ENCODE measurements around the gene GDE1.

GDE1 gene

GRCh38 chr16:19490619-19491018 lies 31.3 kb downstream of the GDE1 start:
- TF ChIP-seq FOXP2 (optimal IDR thresholded peaks at IDR 0.05; ENCODE audit: borderline replicate concordance, extremely low read depth, extremely low read length, insufficient read depth) (no peak), TAF1 (IDR thresholded peaks at IDR 0.05; ENCODE audit: borderline replicate concordance, insufficient read depth, low read length) (no peak)

GRCh38 chr16:19488213-19488640 lies 33.7 kb downstream of the GDE1 start:
- TF ChIP-seq TAF1 (IDR thresholded peaks at IDR 0.05; ENCODE audit: borderline replicate concordance, insufficient read depth, low read length) (no peak), SIN3A (IDR thresholded peaks at IDR 0.05; ENCODE audit: borderline replicate concordance, insufficient read depth, low read length) (no peak), POLR2AphosphoS5 (IDR thresholded peaks at IDR 0.05; ENCODE audit: low read depth, low read length) (no peak), FOXP2 (optimal IDR thresholded peaks at IDR 0.05; ENCODE audit: borderline replicate concordance, extremely low read depth, extremely low read length, insufficient read depth) (no peak), REST (IDR thresholded peaks at IDR 0.05; ENCODE audit: insufficient read depth in 1 of 2, low read depth in 2 of 2, low read length in 2 of 2) (no peak)

GRCh38 chr16:19486750-19487325 lies 35.1 kb downstream of the GDE1 start:
- TF ChIP-seq TAF1 (IDR thresholded peaks at IDR 0.05; ENCODE audit: borderline replicate concordance, insufficient read depth, low read length) = no peak

GRCh38 chr16:19486051-19486450 lies 35.8 kb downstream of the GDE1 start:
- TF ChIP-seq POLR2AphosphoS5 (IDR thresholded peaks at IDR 0.05; ENCODE audit: low read depth, low read length) = no peak
- TF ChIP-seq TAF1 (IDR thresholded peaks at IDR 0.05; ENCODE audit: borderline replicate concordance, insufficient read depth, low read length) = no peak
- no peak for TF ChIP-seq REST (IDR thresholded peaks at IDR 0.05; ENCODE audit: insufficient read depth in 1 of 2, low read depth in 2 of 2, low read length in 2 of 2)
- no peak for TF ChIP-seq SIN3A (IDR thresholded peaks at IDR 0.05; ENCODE audit: borderline replicate concordance, insufficient read depth, low read length)
- no peak for TF ChIP-seq FOXP2 (optimal IDR thresholded peaks at IDR 0.05; ENCODE audit: borderline replicate concordance, extremely low read depth, extremely low read length, insufficient read depth)

- TF ChIP-seq FOXP2 (optimal IDR thresholded peaks at IDR 0.05; ENCODE audit: borderline replicate concordance, extremely low read depth, extremely low read length, insufficient read depth) (no peak), REST (IDR thresholded peaks at IDR 0.05; ENCODE audit: insufficient read depth in 1 of 2, low read depth in 2 of 2, low read length in 2 of 2) (no peak), TAF1 (IDR thresholded peaks at IDR 0.05; ENCODE audit: borderline replicate concordance, insufficient read depth, low read length) (no peak), SIN3A (IDR thresholded peaks at IDR 0.05; ENCODE audit: borderline replicate concordance, insufficient read depth, low read length) (no peak), POLR2AphosphoS5 (IDR thresholded peaks at IDR 0.05; ENCODE audit: low read depth, low read length) (no peak)
Observed at GRCh38 chr16:19485611-19486010, 36.3 kb downstream of the GDE1 start.

GRCh38 chr16:19484096-19484495 lies 37.8 kb downstream of the GDE1 start:
- TF ChIP-seq FOXP2 (optimal IDR thresholded peaks at IDR 0.05; ENCODE audit: borderline replicate concordance, extremely low read depth, extremely low read length, insufficient read depth) (no peak), SIN3A (IDR thresholded peaks at IDR 0.05; ENCODE audit: borderline replicate concordance, insufficient read depth, low read length) (no peak), TAF1 (IDR thresholded peaks at IDR 0.05; ENCODE audit: borderline replicate concordance, insufficient read depth, low read length) (no peak), REST (IDR thresholded peaks at IDR 0.05; ENCODE audit: insufficient read depth in 1 of 2, low read depth in 2 of 2, low read length in 2 of 2) (no peak), POLR2AphosphoS5 (IDR thresholded peaks at IDR 0.05; ENCODE audit: low read depth, low read length) (no peak)

Measured in PFSK-1 (cell line).